ENCODE results near the gene LGR4. TPM values are rescaled to one million over a fixed set of nuclear protein-coding genes. Genes with fewer than 3 reads are reported as not detected.

The LGR4 gene
- total RNA-seq, 1 experiment from 2014 or later = 7.1 TPM

DNA sequence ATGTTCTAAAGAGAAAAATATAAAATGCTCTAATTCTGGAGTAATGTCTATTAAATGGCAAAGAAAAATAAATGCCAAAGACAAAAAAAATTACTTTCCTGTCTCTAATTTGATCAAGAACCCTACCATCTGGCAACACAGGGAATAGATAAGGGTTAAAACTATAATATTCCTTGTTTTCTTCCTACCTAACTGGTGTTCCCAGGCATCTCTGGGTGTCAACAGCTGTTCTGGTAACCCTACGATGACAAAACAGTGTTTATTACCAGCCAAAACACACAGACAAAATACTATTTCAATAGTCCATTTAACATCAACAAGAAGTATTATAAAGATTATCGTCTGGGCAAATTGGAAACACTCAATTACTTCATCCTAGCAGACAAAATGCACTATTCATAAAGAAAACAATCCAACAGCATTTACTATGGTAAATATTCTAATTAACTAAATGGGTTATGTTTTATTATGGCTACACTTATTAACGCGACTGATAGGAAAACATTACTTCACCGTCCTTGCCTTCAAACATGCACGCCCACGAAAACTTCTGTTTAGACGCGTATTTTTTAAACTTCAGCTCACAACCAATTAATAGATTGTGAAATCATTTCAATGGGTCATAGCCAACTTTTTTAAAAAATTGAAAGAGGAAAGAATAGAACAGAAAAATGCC is 50.6 kb downstream of the LGR4 start:
- ChIA-PET RAD21 (ENCODE audit: low non-redundant PET in 1 of 2, low total read pairs in 2 of 2, uncharacterized antibody in 2 of 2, unreplicated experiment in 2 of 2) (no interaction called here), CTCF (no interaction called here), POLR2A (no interaction called here)
- TF ChIP-seq POLR2A (IDR thresholded peaks at IDR 0.05; ENCODE audit: borderline replicate concordance, extremely low read depth, insufficient read depth, insufficient read length) (no peak), RAD21 (IDR thresholded peaks at IDR 0.05; ENCODE audit: low read depth) (no peak), SRF (IDR thresholded peaks at IDR 0.05; ENCODE audit: low read depth) (no peak)
- TF ChIP-seq, protein P1, sequence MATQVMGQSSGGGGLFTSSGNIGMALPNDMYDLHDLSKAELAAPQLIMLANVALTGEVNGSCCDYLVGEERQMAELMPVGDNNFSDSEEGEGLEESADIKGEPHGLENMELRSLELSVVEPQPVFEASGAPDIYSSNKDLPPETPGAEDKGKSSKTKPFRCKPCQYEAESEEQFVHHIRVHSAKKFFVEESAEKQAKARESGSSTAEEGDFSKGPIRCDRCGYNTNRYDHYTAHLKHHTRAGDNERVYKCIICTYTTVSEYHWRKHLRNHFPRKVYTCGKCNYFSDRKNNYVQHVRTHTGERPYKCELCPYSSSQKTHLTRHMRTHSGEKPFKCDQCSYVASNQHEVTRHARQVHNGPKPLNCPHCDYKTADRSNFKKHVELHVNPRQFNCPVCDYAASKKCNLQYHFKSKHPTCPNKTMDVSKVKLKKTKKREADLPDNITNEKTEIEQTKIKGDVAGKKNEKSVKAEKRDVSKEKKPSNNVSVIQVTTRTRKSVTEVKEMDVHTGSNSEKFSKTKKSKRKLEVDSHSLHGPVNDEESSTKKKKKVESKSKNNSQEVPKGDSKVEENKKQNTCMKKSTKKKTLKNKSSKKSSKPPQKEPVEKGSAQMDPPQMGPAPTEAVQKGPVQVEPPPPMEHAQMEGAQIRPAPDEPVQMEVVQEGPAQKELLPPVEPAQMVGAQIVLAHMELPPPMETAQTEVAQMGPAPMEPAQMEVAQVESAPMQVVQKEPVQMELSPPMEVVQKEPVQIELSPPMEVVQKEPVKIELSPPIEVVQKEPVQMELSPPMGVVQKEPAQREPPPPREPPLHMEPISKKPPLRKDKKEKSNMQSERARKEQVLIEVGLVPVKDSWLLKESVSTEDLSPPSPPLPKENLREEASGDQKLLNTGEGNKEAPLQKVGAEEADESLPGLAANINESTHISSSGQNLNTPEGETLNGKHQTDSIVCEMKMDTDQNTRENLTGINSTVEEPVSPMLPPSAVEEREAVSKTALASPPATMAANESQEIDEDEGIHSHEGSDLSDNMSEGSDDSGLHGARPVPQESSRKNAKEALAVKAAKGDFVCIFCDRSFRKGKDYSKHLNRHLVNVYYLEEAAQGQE (IDR thresholded peaks at IDR 0.05; ENCODE audit: low read depth) = no peak
- Histone ChIP-seq H3K9me3 (ENCODE audit: control insufficient read depth in 1 of 2, insufficient read depth in 1 of 2, low read depth in 1 of 2, low read length in 2 of 2) (no peaks in the 10 kb centered on the region), H4K20me1 (ENCODE audit: insufficient read depth) (no peaks in the 10 kb centered on the region), H3K4me3 (replicated peaks in 1 of 2; ENCODE audit: low read depth in 1 of 2, low read length in 2 of 2) (no peak overlapping the region), H3K4me2 (ENCODE audit: low read length) (no peak overlapping the region), H3K36me3 (ENCODE audit: control insufficient read depth in 1 of 2, insufficient read depth in 2 of 2, low read length in 2 of 2) (no peaks in the 10 kb centered on the region), H3K27me3 (ENCODE audit: insufficient read depth, low read length) (no peaks in the 10 kb centered on the region), H3K27ac (ENCODE audit: low read depth, low read length) (no peak overlapping the region), H3K4me1 (ENCODE audit: control insufficient read depth in 1 of 2, insufficient read depth in 2 of 2, low read length in 2 of 2) (no peaks in the 10 kb centered on the region), H3K9me2 (ENCODE audit: insufficient read depth) (no peaks in the 10 kb centered on the region), H3K79me2 (ENCODE audit: insufficient read depth, low read length) (no peaks in the 10 kb centered on the region), H3K9ac (ENCODE audit: low read length) (no peak overlapping the region), H2AFZ (ENCODE audit: low read depth, low read length, poor library complexity, severe bottlenecking) (no peak overlapping the region)
- ATAC-seq (no peak), DNase-seq (ENCODE audit: low read depth, low spot score) (no peak)
- intact Hi-C loops (cut with micrococcal nuclease) = no loop called here
- BruUV-seq (replicated peaks) = no TSS peak
